HS-27A (cell line): Measurements from ENCODE around the gene ZYG11B.
A peak's percentile ranks its signal among the peaks of the same experiment; 100 is the strongest.
"Not testable (repeated sequence)": the region's sequence is repeated elsewhere in the genome, so short reads cannot be mapped to it uniquely, and the experiment has no call there.

Experiments
- DNase-seq: peaks from one replicate; pipeline ENCODE4 v3.0.0-alpha.2; 2012; ENCODE audit warnings: low read depth, missing footprints

ZYG11B gene

DNA sequence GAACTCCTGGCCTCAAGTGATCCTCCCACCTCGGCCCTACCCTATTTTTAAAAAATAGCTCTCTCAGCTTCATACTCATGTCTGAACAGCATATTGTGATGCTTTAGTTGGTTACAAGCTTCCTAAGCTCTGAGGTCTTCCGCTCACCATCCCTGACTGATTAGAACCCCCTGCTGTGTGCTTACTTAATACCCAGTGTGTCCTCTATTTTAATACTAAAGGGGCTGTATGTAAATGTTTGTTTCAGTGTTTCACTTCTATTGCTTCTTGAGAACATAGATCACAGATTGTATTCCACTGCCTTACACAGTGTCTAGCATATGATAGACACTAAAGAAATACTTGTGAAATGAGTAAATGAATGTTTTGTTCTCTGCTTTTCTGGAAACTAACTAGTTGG is 29.8 kb downstream of the ZYG11B start:
- no peak for DNase-seq

DNA sequence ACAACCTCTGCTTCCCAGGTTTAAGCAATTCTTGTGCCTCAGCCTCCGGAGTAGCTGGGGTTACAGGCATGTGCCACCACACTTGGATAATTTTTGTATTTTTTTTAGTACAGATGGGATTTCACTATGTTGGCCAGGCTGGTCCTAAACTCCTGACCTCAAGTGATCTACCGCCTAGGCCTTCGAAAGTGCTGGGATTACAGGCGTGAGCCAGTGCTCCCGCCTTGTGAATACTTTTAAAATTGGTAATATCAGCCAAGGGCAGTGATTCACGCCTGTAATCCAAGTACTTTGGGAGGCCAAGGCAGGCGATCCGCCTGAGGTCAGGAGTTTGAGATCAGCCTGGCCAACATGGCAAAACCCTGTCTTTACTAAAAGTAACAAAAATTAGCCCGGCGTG is 33.7 kb downstream of the ZYG11B start:
- no peak for DNase-seq

- DNase-seq = no peak
Observed at GRCh38 chr1:52767596-52768280, 41.5 kb downstream of the ZYG11B start.

DNA sequence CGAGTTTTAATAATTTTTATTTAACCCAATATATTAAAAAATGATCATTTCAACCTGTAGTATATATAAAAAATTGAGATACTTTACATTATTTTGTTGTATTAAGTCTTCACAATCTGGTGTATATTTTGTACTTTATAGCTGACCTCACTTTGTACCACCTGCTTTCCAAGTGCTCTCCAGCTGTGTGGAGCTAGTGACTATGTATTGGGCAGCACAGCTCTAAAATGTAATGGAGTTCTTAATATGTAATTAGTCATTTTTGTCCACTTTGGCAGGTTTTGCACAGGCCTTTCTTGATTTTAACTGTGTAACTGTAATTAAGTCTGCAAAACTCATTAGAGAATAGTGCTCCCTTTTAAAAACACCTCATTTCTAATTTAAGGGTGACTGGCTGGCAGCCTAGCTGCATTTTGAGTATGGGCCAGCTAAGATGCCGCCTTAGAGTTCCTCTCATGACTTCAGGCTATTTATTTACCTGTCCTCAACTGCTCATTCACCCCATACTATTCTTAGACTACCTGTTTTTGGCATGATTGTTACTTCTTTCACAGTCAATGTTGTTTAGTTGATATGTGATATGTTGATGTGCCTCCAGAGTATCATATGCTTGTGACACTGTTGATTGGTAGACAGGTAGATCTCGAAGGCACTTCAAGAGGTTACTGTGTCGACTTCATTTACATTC is 43.2 kb downstream of the ZYG11B start:
- DNase-seq = no peak

GRCh38 chr1:52771384-52771783 is 45.1 kb downstream of the ZYG11B start:
- DNase-seq = no peak

- DNase-seq = no peak
Observed at GRCh38 chr1:52786148-52786547, 59.9 kb downstream of the ZYG11B start.

DNA sequence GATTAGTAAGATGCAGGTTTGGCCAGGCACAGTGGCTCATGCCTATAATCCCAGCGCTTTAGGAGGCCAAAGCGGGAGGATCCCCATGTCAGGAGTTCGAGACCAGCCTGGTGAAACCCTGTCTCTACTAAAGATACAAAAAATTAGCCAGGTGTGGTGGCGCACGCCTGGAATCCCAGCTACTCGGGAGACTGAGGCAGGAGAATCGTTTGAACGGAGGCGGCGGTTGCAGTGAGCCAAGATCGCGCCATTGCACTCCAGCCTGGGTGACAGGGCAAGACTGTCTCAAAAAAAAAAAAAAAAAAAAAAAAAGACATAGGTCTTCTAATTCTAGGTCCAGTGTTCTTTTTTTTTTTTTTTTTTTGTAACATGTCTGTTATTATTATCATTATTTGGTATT is 64.2 kb downstream of the ZYG11B start:
- not testable (repeated sequence) for DNase-seq

- DNase-seq = no peak
Observed at GRCh38 chr1:52792036-52792435, 65.8 kb downstream of the ZYG11B start.

DNA sequence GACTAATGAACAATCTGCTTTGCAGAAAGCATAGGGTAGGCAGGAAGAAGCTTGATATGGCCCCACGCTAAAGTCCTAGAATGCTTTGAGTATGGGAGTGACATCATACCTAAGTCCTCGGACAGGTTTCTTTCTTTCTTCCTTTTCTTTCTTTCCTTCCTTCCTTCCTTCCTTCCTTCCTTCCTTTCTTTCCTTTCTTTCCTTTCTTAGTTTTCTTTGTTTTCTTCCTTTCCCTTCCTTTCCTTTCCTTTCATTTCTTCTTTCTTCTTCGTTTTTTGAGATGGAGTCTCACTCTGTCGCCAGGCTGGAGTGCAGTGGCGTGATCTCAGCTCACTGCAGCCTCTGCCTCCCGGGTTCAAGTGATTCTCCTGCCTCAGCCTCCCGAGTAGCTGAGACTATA is 67.5 kb downstream of the ZYG11B start:
- not testable (repeated sequence) for DNase-seq

GRCh38 chr1:52795464-52795863 is 69.2 kb downstream of the ZYG11B start:
- DNase-seq = no peak

- DNase-seq = no peak
Observed at GRCh38 chr1:52798331-52798730, 72.1 kb downstream of the ZYG11B start.

DNA sequence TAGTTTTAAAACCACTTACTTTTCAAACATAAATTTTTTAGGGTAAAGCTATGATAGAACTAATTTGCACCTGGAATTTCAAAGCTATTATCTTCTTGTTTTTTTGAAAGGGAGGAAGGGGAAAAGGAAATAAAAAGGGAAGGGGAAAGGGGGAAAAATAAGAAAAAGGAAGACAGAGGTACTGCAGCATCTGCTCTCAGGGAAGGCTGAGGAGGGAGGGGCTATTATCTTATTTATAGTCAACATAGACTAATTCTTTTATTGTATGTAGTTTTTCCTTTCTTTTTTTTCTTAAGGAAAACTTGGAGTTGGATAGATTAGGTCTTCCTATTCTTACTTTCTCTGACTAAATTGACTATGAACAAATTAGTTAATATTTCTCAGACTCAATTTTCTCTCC is 74.8 kb downstream of the ZYG11B start:
- DNase-seq = no peak

DNA sequence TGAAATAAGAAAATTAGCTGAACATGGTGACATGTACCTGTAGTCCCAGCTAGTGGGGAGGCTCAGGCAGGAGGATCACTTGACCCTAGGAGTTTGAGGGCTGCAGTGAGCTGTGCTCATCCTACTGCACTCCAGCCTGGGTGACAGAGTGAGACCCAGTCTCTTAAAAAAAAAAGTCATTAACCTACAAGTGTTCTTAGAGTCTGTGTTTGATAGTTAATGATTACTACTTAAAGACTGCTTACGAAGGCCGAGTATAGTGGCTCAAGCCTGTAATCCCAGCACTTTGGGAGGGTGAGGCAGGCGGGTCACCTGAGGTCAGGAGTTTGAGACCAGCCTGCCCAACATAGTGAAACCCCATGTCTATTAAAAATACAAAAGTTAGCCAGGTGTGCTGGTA is 77.8 kb downstream of the ZYG11B start:
- DNase-seq = not testable (repeated sequence)

GRCh38 chr1:52814465-52814864 is 88.2 kb downstream of the ZYG11B start:
- DNase-seq = no peak

DNA sequence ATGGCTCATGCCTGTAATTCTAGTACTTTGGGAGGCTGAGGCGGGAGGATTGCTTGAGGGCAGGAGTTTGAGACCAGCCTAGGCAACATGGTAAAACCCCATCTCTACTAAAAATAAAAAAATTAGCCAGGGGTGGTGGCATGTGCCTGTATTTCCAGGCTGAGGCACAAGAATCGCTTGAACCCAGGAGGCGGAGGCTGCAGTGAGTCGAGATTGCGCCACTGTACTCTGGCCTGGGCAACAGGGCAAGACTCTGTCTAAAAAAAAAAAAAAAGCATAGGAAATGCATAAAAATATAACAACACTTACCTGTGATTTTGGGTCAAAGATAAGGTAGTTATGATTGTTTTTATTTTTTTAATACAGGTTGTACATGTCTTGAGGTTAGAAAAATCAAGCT is 94.6 kb downstream of the ZYG11B start:
- DNase-seq = not testable (repeated sequence)

DNA sequence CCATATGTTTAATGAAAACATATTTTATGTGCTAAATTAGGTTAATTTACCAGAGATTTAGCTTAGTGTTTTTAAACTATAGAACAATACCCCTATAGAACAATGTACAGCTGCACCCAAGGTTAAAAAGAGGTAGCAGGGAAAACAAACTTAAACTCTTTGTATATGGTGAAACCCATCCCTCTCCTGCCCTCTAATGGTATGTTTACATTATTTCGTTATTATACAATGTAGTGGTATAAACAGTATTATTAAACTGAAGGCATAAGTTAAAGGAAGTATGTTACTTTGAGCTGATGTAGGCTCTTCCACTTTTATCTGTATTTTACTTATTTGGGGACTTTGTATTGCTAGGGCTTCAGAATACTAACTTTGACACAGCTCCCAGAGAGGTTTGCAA is 99.6 kb downstream of the ZYG11B start:
- DNase-seq = no peak

- no peak for DNase-seq
Observed at GRCh38 chr1:52834798-52835197, 108.5 kb downstream of the ZYG11B start.

DNA sequence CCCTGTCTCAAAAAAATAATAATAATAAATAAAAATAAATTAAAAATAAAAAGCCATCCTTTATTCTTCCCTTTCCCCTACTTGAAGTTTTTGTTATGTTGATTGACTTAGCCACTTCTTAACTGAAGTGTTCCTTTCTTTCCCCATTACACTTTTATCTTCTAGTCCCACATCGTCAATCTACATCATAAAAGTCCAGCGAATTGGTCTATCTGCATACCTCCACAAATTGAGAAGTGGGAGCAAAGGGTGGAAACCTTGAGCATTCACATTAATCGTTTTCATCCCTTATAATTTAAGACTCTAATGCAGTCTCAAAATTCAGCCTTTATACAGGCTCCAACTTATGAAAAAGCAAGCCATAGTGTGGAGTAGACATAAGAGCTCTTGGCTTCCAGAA is 109.8 kb downstream of the ZYG11B start:
- DNase-seq = no peak

GRCh38 chr1:52839175-52839574 is 112.9 kb downstream of the ZYG11B start:
- DNase-seq = not testable (repeated sequence)

DNA sequence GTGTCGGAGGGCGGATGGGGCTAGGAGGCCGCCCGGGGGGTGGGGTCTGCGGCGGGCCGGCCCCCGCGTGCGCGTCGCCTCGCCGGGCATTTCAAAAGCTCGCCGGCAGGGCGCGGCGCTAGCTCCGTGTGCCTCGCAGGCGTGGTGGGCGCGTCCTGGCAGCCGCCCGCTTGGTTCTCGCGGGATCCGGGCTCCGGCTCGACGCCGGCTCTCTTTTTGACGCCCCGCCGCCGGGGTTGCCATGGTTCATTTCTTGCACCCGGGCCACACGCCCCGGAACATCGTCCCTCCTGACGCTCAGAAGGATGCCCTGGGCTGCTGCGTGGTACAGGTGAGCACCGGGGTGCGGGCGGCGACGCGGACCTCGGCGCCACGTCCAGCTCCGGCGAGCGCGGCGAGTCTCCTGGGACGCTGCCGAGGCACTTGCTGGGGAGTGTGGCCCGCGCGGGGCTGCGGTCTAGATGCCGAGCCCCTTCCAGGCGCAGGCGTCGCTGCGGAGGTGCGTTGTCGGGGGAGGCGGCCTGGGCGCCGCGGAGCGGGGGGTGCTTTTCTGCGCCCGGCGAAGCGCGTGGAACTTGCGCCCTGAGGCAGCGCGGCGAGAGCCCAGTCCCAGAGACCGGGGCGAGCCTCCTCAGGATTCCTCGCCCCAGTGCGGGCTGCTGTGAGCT is 116.5 kb downstream of the ZYG11B start, which contains the start of gene ZYG11A:
Gene ZYG11A (plus strand): TSS at position 118 of the 668 bp plus-strand sequence. CDS start 124 bp downstream, at position 242.
- DNase-seq = peak; percentile 79

DNA sequence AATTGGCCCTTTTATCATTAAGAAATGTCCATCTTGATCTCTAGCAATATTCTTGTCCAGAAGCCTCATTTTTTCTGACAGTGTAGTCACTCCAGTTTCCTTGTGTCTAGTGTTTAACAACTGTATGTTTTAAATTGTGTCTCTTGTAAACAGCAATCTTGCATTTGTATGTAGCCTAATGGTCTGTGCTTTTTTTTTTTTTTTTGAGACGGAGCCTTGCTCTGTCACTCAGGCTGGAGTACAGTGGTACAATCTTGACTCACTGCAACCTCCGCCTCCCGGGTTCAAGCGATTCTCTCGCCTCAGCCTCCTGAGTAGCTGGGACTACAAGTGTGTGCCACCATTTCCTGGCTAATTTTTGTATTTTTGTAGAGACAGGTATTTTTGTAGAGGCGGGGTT is 118.9 kb downstream of the ZYG11B start:
- DNase-seq = not testable (repeated sequence)

GRCh38 chr1:52848423-52848822 is 122.2 kb downstream of the ZYG11B start:
- DNase-seq = no peak

DNA sequence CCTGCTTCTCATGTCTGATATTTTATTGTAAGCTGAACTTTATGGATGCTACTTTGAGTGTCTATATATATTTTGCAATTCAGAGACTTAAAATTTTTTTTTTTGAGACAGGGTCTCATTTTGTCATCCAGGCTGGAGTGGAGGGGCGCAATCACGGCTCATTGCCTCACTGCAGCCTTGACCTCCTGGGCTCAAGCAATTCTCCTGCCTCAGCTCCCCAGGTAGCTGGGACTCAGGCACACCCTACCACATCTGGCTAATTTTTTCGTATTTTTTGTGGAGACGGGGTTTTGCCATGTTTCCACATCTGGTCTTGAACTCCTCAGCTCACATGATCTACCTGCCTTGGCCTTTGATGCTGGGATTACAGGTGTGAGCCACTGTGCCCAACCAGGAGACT is 124.7 kb downstream of the ZYG11B start:
- DNase-seq = no peak
